Mesothelial cell of epicardium (in vitro differentiated cells): Measurements from ENCODE around the gene UNC5B. TPM values are rescaled to one million over a fixed set of nuclear protein-coding genes. Genes with fewer than 3 reads are reported as not detected.

Experiments
- DNase-seq, 2 experiments: peaks; one replicate each; pipeline ENCODE4 v3.0.0; 2021; ENCODE audit warnings: low spot score in 2 of 2; ENCODE audit not compliant: unreplicated experiment in 2 of 2
- H3K27ac Mint-ChIP-seq: 2 replicates; pipeline ENCODE4 v1.8.0; 2021; ENCODE audit warnings: mixed read lengths
- H3K27me3 Mint-ChIP-seq: 2 replicates; pipeline ENCODE4 v1.8.0; 2021; ENCODE audit warnings: low read depth, mixed read lengths
- H3K36me3 Mint-ChIP-seq: 2 replicates; pipeline ENCODE4 v1.8.0; 2021; ENCODE audit warnings: mixed read lengths
- H3K4me1 Mint-ChIP-seq: 2 replicates; pipeline ENCODE4 v1.8.0; 2021; ENCODE audit warnings: mixed read lengths
- H3K4me3 Mint-ChIP-seq: 2 replicates; pipeline ENCODE4 v1.8.0; 2021; ENCODE audit warnings: mild to moderate bottlenecking, moderate library complexity, mixed read lengths
- H3K9me3 Mint-ChIP-seq: 2 replicates; pipeline ENCODE4 v1.8.0; 2021; ENCODE audit warnings: mixed read lengths
- CTCF ChIP-seq: fragments of 200-600 bp; sonication (generic); IDR thresholded peaks from one replicate; pipeline ENCODE4 v1.5.0; 2021; ENCODE audit warnings: antibody characterized with exemption; ENCODE audit not compliant: unreplicated experiment
- total RNA-seq: library from RNA; stranded (reverse); gene quantifications from 3 replicates; pipeline ENCODE4 v1.2.1, GENCODE V29; 2021

The UNC5B gene
- total RNA-seq, 1 donor from 2014 or later, result 91.5 TPM

DNA sequence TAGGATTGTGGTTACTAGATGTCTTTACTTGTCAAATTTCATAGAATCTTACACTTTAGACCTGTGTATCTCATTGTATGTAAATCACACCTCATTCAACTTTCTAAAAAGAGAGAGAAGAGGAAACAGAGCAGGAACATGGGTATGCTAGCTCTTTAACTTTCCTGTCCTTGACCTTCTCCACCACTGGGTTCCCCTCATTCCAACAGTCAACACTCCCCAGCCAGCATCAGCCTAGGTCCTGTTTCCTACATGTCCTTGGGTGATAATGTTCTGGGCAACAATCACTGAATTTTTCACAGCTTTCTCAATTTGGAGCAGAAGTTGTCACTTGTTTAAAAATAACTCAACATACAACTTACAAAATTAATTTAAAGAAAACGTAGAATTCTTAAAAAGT lies 9.2 kb upstream of the UNC5B start:
- Mint-ChIP-seq H3K4me1 (peaks cover 4% of the 10 kb centered on the region), H3K9me3 (peaks cover 11% of the 10 kb centered on the region), H3K27ac (no peak overlapping the region), H3K36me3 (no peaks in the 10 kb centered on the region), H3K4me3 (no peak overlapping the region), H3K27me3 (peaks cover 22% of the 10 kb centered on the region)
- TF ChIP-seq CTCF, result no peak
- DNase-seq, result no peak

GRCh38 chr10:71203716-71204115 lies 8.7 kb upstream of the UNC5B start:
- H3K27me3 Mint-ChIP-seq, result peaks cover 23% of the 10 kb centered on the region

GRCh38 chr10:71204746-71205145 lies 7.6 kb upstream of the UNC5B start:
- DNase-seq, result no peak
- Mint-ChIP-seq H3K27me3 (peaks cover 29% of the 10 kb centered on the region), H3K27ac (no peak overlapping the region), H3K4me3 (no peak overlapping the region), H3K36me3 (no peaks in the 10 kb centered on the region), H3K4me1 (peaks cover 7% of the 10 kb centered on the region), H3K9me3 (no peaks in the 10 kb centered on the region)
- TF ChIP-seq CTCF, result no peak

More at GRCh38 chr10:71203716-71204115, 8.7 kb upstream of the UNC5B start:
- H3K4me1 Mint-ChIP-seq, result peaks cover 4% of the 10 kb centered on the region
- no peaks in the 10 kb centered on the region for H3K36me3 Mint-ChIP-seq
- H3K4me3 Mint-ChIP-seq, result no peak overlapping the region
- DNase-seq, result no peak
- TF ChIP-seq CTCF, result no peak
- no peak overlapping the region for H3K27ac Mint-ChIP-seq
- peaks cover 5% of the 10 kb centered on the region for H3K9me3 Mint-ChIP-seq

GRCh38 chr10:71205468-71205867 lies 6.9 kb upstream of the UNC5B start:
- no peak for DNase-seq
- H3K36me3 Mint-ChIP-seq, result no peaks in the 10 kb centered on the region
- peaks cover 14% of the 10 kb centered on the region for H3K4me1 Mint-ChIP-seq
- H3K27ac Mint-ChIP-seq, result no peak overlapping the region
- H3K4me3 Mint-ChIP-seq, result no peak overlapping the region
- no peak for TF ChIP-seq CTCF
- H3K27me3 Mint-ChIP-seq, result peaks cover 36% of the 10 kb centered on the region
- H3K9me3 Mint-ChIP-seq, result no peaks in the 10 kb centered on the region

- Mint-ChIP-seq H3K27ac (no peak overlapping the region), H3K27me3 (peaks cover 48% of the 10 kb centered on the region), H3K4me1 (peaks cover 22% of the 10 kb centered on the region), H3K9me3 (no peaks in the 10 kb centered on the region), H3K4me3 (no peak overlapping the region), H3K36me3 (no peaks in the 10 kb centered on the region)
- no peak for TF ChIP-seq CTCF
- DNase-seq, result no peak
Observed at GRCh38 chr10:71206911-71207310, 5.5 kb upstream of the UNC5B start.

GRCh38 chr10:71207578-71207977 lies 4.8 kb upstream of the UNC5B start:
- TF ChIP-seq CTCF, result no peak
- peaks cover 48% of the 10 kb centered on the region for H3K27me3 Mint-ChIP-seq
- no peaks in the 10 kb centered on the region for H3K9me3 Mint-ChIP-seq
- no peaks in the 10 kb centered on the region for H3K36me3 Mint-ChIP-seq
- no peak overlapping the region for H3K4me3 Mint-ChIP-seq
- no peak for DNase-seq
- no peak overlapping the region for H3K27ac Mint-ChIP-seq
- peaks cover 25% of the 10 kb centered on the region for H3K4me1 Mint-ChIP-seq
